K562 (cell line): ENCODE measurements around the gene PLEKHG3.

ENCODE experiments used
- ATF2 ChIP-seq: sonication (generic); formaldehyde crosslinking; IDR thresholded peaks from 2 replicates; pipeline ENCODE4 v1.8.1; 2022; ENCODE audit warnings: missing genetic modification reagents
- ATF3 ChIP-seq, 2 experiments: fragments of 450-650 bp in 1 of 2; sonication (generic) in 1 of 2; formaldehyde crosslinking in 1 of 2; IDR thresholded peaks in 1 of 2; conservative IDR thresholded peaks in 1 of 2; 2 replicates each; pipeline versions ENCODE4 v1.6.1 to v1.8.1; 2016 to 2023; ENCODE audit warnings: mild to moderate bottlenecking in 2 of 2, moderate library complexity in 2 of 2, inconsistent platforms in 1 of 2, missing genetic modification reagents in 1 of 2
- CTCF ChIP-seq, 3 experiments: IDR thresholded peaks in 2 of 3; conservative IDR thresholded peaks in 1 of 3; 2 replicates each; pipeline ENCODE4 v1.5.1; 2011 to 2012; ENCODE audit warnings: low read length in 3 of 3, mild to moderate bottlenecking in 3 of 3, control low read depth in 2 of 3, improper control_type of control experiment in 1 of 3, inconsistent platforms in 1 of 3, low read depth in 1 of 3, mixed read lengths in 1 of 3, moderate library complexity in 1 of 3; ENCODE audit not compliant: insufficient read depth in 2 of 3
- DDX20 ChIP-seq: fragments of 450-650 bp; IDR thresholded peaks from 2 replicates; pipeline ENCODE4 v1.6.1; 2016; ENCODE audit warnings: missing genetic modification characterization, low read depth, mild to moderate bottlenecking, missing compliant biosample characterization, moderate library complexity
- ESRRA ChIP-seq: fragments of 450-650 bp; IDR thresholded peaks from 2 replicates; pipeline ENCODE4 v1.6.1; 2014; ENCODE audit warnings: low read depth, mild to moderate bottlenecking, moderate library complexity, borderline replicate concordance
- HDAC2 ChIP-seq: fragments of 450-650 bp; IDR thresholded peaks from 2 replicates; pipeline ENCODE4 v1.6.1; 2016; ENCODE audit warnings: mild to moderate bottlenecking
- RAD51 ChIP-seq: fragments of 450-650 bp; IDR thresholded peaks from 2 replicates; pipeline ENCODE4 v1.7.1; 2016; ENCODE audit warnings: low read depth, mild to moderate bottlenecking, borderline replicate concordance
- TCF7L2 ChIP-seq: fragments of 150-350 bp; IDR thresholded peaks from 2 replicates; pipeline ENCODE4 v1.6.1; 2016; ENCODE audit warnings: low read depth, mild to moderate bottlenecking, low read length, moderate library complexity
- TFE3 ChIP-seq: fragments of 450-650 bp; formaldehyde crosslinking; IDR thresholded peaks from 2 replicates; pipeline ENCODE4 v1.4.0; 2020; ENCODE audit warnings: mild to moderate bottlenecking, mixed read lengths
- ZBTB12 ChIP-seq: fragments of 250-450 bp; sonication (Bioruptor Pico); IDR thresholded peaks from 2 replicates; pipeline ENCODE4 v1.4.0; 2020

GRCh38 chr14:64768401-64769095 is 64.3 kb downstream of the PLEKHG3 start:
- TF ChIP-seq ATF3 (IDR thresholded peaks at IDR 0.05), result no peak
- no peak for TF ChIP-seq ATF3 (CRISPR knock-in tag; conservative IDR thresholded peaks at IDR 0.05)
- TF ChIP-seq RAD51, result no peak
- TF ChIP-seq CTCF (IDR thresholded peaks at IDR 0.05 in 2 of 3, conservative IDR thresholded peaks at IDR 0.05 in 1 of 3; ENCODE audit: insufficient read depth in 2 of 3, low read depth in 1 of 3, low read length in 3 of 3), result no peak
- TF ChIP-seq ATF2 (CRISPR knock-in tag), result no peak
- no peak for TF ChIP-seq DDX20 (tag)
- TF ChIP-seq TCF7L2, result no peak
- TF ChIP-seq TFE3 (CRISPR knock-in tag), result no peak
- TF ChIP-seq HDAC2, result no peak
- no peak for TF ChIP-seq ESRRA
- no peak for TF ChIP-seq ZBTB12
